A549 (cell line): ENCODE measurements around the gene RNF220. TPM values are rescaled to one million over a fixed set of nuclear protein-coding genes. Genes with fewer than 3 reads are reported as not detected.

Experiments used
- ATAC-seq, 2 experiments: fragments of 200-7000 bp in 1 of 2; fragments of >200 bp in 1 of 2; cut with Nextera tagmentation in 1 of 2; cut with Tn5 transposase in 1 of 2; 3 replicates each; pipeline versions ENCODE4 v1.8.0 to v1.9.1; 2018 to 2020; ENCODE audit warnings: mild to moderate bottlenecking in 1 of 2, moderate library complexity in 1 of 2
- CTCF ChIA-PET: fragments of 300-600 bp; sonication (Branson Sonifier 250); formaldehyde crosslinking; extraction: SDS; loops from one replicate; lab custom pipeline; 2021; ENCODE audit warnings: antibody characterized with exemption, inconsistent platforms; lab: Yijun Ruan, JAX
- POLR2A ChIA-PET: fragments of 350-600 bp; formaldehyde crosslinking; extraction: SDS; loops from one replicate; lab custom pipeline; 2021; ENCODE audit warnings: antibody characterized with exemption, inconsistent platforms; lab: Yijun Ruan, JAX
- DNase-seq, 2 experiments: peaks; one replicate each; pipeline versions ENCODE4 v3.0.0 to v3.0.0-alpha.2; 2011 to 2016; ENCODE audit warnings: low read depth in 1 of 2, low spot score in 1 of 2
- FAIRE-seq: peaks from 2 replicates; lab custom pipeline; 2011; peaks lifted over from hg19 to GRCh38; lab: Jason Lieb, UNC
- H3K27ac ChIP-seq, 2 experiments: fragments of >200 bp; sonication (Bioruptor Twin); formaldehyde crosslinking; 3 replicates each; pipeline ENCODE4 v1.5.1; 2016 to 2017
- H3K4me1 ChIP-seq: fragments of >200 bp; sonication (Bioruptor Twin); formaldehyde crosslinking; 3 replicates; pipeline ENCODE4 v1.6.1; 2016
- H3K4me2 ChIP-seq: fragments of >200 bp; sonication (Bioruptor Twin); formaldehyde crosslinking; 3 replicates; pipeline ENCODE4 v1.6.1; 2016
- H3K4me3 ChIP-seq: fragments of >200 bp; sonication (Bioruptor Twin); formaldehyde crosslinking; 3 replicates; pipeline ENCODE4 v1.5.1; 2016
- H3K9me3 ChIP-seq: fragments of >200 bp; sonication (Bioruptor Twin); formaldehyde crosslinking; 3 replicates; pipeline ENCODE4 v1.6.1; 2016
- ATOH8 ChIP-seq: fragments of 250-450 bp; sonication (Bioruptor Pico); IDR thresholded peaks from 2 replicates; pipeline ENCODE4 v1.5.0; 2020; ENCODE audit warnings: low read depth, mild to moderate bottlenecking, moderate library complexity
- CEBPB ChIP-seq, 2 experiments: fragments of >200 bp in 1 of 2; sonication (Bioruptor Twin) in 1 of 2; formaldehyde crosslinking in 1 of 2; IDR thresholded peaks; 2 replicates each; pipeline ENCODE4 v1.6.1; 2012 to 2016
- EP300 ChIP-seq, 2 experiments: fragments of >200 bp; sonication (Bioruptor Twin); formaldehyde crosslinking; IDR thresholded peaks; 2 replicates in 1 of 2; 3 replicates in 1 of 2; pipeline ENCODE4 v1.6.1; 2016 to 2017
- ESRRA ChIP-seq: fragments of 150-350 bp; IDR thresholded peaks from 2 replicates; pipeline ENCODE4 v1.6.1; 2014; ENCODE audit warnings: mild to moderate bottlenecking, low read length, borderline replicate concordance
- FOXS1 ChIP-seq: fragments of 250-450 bp; sonication (Bioruptor Pico); IDR thresholded peaks from 2 replicates; pipeline ENCODE4 v1.5.0; 2020; ENCODE audit warnings: mild to moderate bottlenecking, moderate library complexity
- GATA3 ChIP-seq: IDR thresholded peaks from 2 replicates; pipeline ENCODE4 v1.6.1; 2012; ENCODE audit warnings: borderline replicate concordance
- HES2 ChIP-seq: fragments of >200 bp; sonication (Bioruptor Twin); formaldehyde crosslinking; IDR thresholded peaks from 2 replicates; pipeline ENCODE4 v1.6.1; 2016
- HMGXB4 ChIP-seq: fragments of 250-450 bp; sonication (Bioruptor Pico); IDR thresholded peaks from 2 replicates; pipeline ENCODE4 v1.5.0; 2021; ENCODE audit warnings: mild to moderate bottlenecking, moderate library complexity, borderline replicate concordance
- HOXA7 ChIP-seq: fragments of 250-450 bp; sonication (Bioruptor Pico); IDR thresholded peaks from 2 replicates; pipeline ENCODE4 v1.5.0; 2020; ENCODE audit warnings: mild to moderate bottlenecking, moderate library complexity
- HOXB13 ChIP-seq: fragments of 250-450 bp; sonication (Bioruptor Pico); IDR thresholded peaks from 2 replicates; pipeline ENCODE4 v1.5.0; 2020; ENCODE audit warnings: low read depth, mild to moderate bottlenecking, moderate library complexity
- HOXB5 ChIP-seq: fragments of 250-450 bp; sonication (Bioruptor Pico); IDR thresholded peaks from 2 replicates; pipeline ENCODE4 v1.5.0; 2020; ENCODE audit warnings: mild to moderate bottlenecking, moderate library complexity
- JUNB ChIP-seq: fragments of >200 bp; sonication (Bioruptor Twin); formaldehyde crosslinking; IDR thresholded peaks from 2 replicates; pipeline ENCODE4 v1.6.1; 2016
- MAFK ChIP-seq: fragments of 450-650 bp; IDR thresholded peaks from 2 replicates; pipeline ENCODE4 v1.6.1; 2014; ENCODE audit not compliant: partially characterized antibody
- MAX ChIP-seq: IDR thresholded peaks from 2 replicates; pipeline ENCODE4 v1.6.1; 2012
- MYC ChIP-seq: IDR thresholded peaks from 2 replicates; pipeline ENCODE4 v1.6.1; 2012; ENCODE audit warnings: mild to moderate bottlenecking, inconsistent platforms, low read length, improper control_type of control experiment, borderline replicate concordance
- NFE2L2 ChIP-seq: fragments of 150-350 bp; conservative IDR thresholded peaks from 2 replicates; pipeline ENCODE4 v1.6.1; 2014; ENCODE audit warnings: low read length
- NR3C1 ChIP-seq: fragments of >200 bp; sonication (Bioruptor Twin); formaldehyde crosslinking; IDR thresholded peaks from 3 replicates; pipeline ENCODE4 v1.6.1; 2017
- PBX3 ChIP-seq: IDR thresholded peaks from 2 replicates; pipeline ENCODE4 v1.6.1; 2012
- PHF8 ChIP-seq: fragments of 200-600 bp; sonication (generic); IDR thresholded peaks from 2 replicates; pipeline ENCODE4 v1.6.1; 2016; ENCODE audit warnings: low read depth, mild to moderate bottlenecking, antibody characterized with exemption, moderate library complexity, borderline replicate concordance
- POLR2A ChIP-seq: IDR thresholded peaks from 2 replicates; pipeline ENCODE4 v1.6.1; 2012; ENCODE audit warnings: mild to moderate bottlenecking, low read length
- POLR2AphosphoS2 ChIP-seq: conservative IDR thresholded peaks from 2 replicates; pipeline ENCODE4 v1.6.1; 2012; ENCODE audit warnings: low read length, improper control_type of control experiment, inconsistent platforms
- RARB ChIP-seq: fragments of 250-450 bp; sonication (Bioruptor Pico); IDR thresholded peaks from 2 replicates; pipeline ENCODE4 v1.8.0; 2021; ENCODE audit warnings: mild to moderate bottlenecking, moderate library complexity
- REST ChIP-seq: fragments of 200-600 bp; sonication (generic); IDR thresholded peaks from 2 replicates; pipeline ENCODE4 v1.6.1; 2016; ENCODE audit warnings: antibody characterized with exemption, mild to moderate bottlenecking, moderate library complexity
- RFX5 ChIP-seq: fragments of 450-650 bp; IDR thresholded peaks from 2 replicates; pipeline ENCODE4 v1.7.1; 2014; ENCODE audit warnings: antibody characterized with exemption, mild to moderate bottlenecking, moderate library complexity
- RNF2 ChIP-seq: fragments of 200-600 bp; sonication (generic); IDR thresholded peaks from 2 replicates; pipeline ENCODE4 v1.6.1; 2016; ENCODE audit warnings: low read depth, mild to moderate bottlenecking, antibody characterized with exemption, moderate library complexity, borderline replicate concordance
- TP53 ChIP-seq: fragments of 250-450 bp; sonication (Bioruptor Pico); IDR thresholded peaks from 2 replicates; pipeline ENCODE4 v1.5.0; 2021; ENCODE audit warnings: mild to moderate bottlenecking, moderate library complexity
- ZC3H11A ChIP-seq: fragments of 450-650 bp; IDR thresholded peaks from 2 replicates; pipeline ENCODE4 v1.6.1; 2014; ENCODE audit warnings: antibody characterized with exemption, mild to moderate bottlenecking
- ZFP36 ChIP-seq: fragments of 450-650 bp; IDR thresholded peaks from 2 replicates; pipeline ENCODE4 v1.6.1; 2014; ENCODE audit warnings: borderline replicate concordance; ENCODE audit not compliant: partially characterized antibody
- ZSCAN20 ChIP-seq: fragments of 250-450 bp; sonication (Bioruptor Pico); IDR thresholded peaks from 2 replicates; pipeline ENCODE4 v1.8.0; 2022; ENCODE audit warnings: mild to moderate bottlenecking, moderate library complexity
- WGBS: methylation state at CpG from one replicate; pipeline ENCODE4 v1.1.6; 2017; ENCODE audit errors: missing lambda C conversion rate; 5-methylcytosine and 5-hydroxymethylcytosine counted together
- polyA plus RNA-seq, 4 experiments: library from polyadenylated mRNA; depleted of rRNA in 3 of 4; stranded (reverse); fragments of >200 nt; fragmentation: RNase III in 1 of 4; extraction: RNeasy Plus Mini Kit Qiagen cat#74134 plus additional on column Dnase treatment in 1 of 4; gene quantifications; 2 replicates in 3 of 4; 3 replicates in 1 of 4; pipeline ENCODE4 v1.2.3, GENCODE V29; 2011 to 2017

Gene RNF220
- polyA plus RNA-seq, 2 of the 4 experiments (the other 2 are of a cell fraction), result 53.4 to 54.5 TPM

- WGBS, result 80% methylated on average over 4 of the region's 4 CpGs
- DNase-seq, result no peak
- H3K27ac ChIP-seq, result no peak overlapping the region
- CTCF ChIA-PET, result interaction anchor here (1.8 kb wide), 1 partner anchor 149 kb away, joined by 4 read pairs; no protein-coding TSS in a partner anchor
- POLR2A ChIA-PET, result no interaction called here
- no peak overlapping the region for H3K4me3 ChIP-seq
- no peak overlapping the region for H3K4me2 ChIP-seq
- no peaks in the 10 kb centered on the region for H3K9me3 ChIP-seq
- H3K4me1 ChIP-seq, result peaks cover 3% of the 10 kb centered on the region
- ATAC-seq, result no peak
- no peak for FAIRE-seq
- TF ChIP-seq HOXB5 (CRISPR knock-in tag) (no peak), JUNB (no peak), HOXA7 (no peak), ZSCAN20 (no peak), EP300 (IDR thresholded peaks at IDR 0.05) (no peak), PHF8 (no peak), CEBPB (IDR thresholded peaks at IDR 0.05) (no peak), RNF2 (no peak), FOXS1 (no peak), HES2 (no peak), TP53 (CRISPR knock-in tag) (no peak), ESRRA (no peak), HMGXB4 (CRISPR knock-in tag) (no peak), ZC3H11A (no peak), POLR2A (no peak), POLR2AphosphoS2 (no peak), ATOH8 (CRISPR knock-in tag) (no peak), RARB (CRISPR knock-in tag) (no peak), NR3C1 (no peak), HOXB13 (CRISPR knock-in tag) (no peak)
These were observed 121.4 kb downstream of the RNF220 start for GRCh38 chr1:44526295-44527073.

- peak overlapping the region; percentile 86 to 87 for H3K27ac ChIP-seq
- no peak overlapping the region for H3K4me3 ChIP-seq
- peaks cover 15% of the 10 kb centered on the region; the same call in 1 of the 3 replicates for H3K9me3 ChIP-seq
- WGBS, result 3% methylated on average over 4 of the region's 4 CpGs
- peak; percentile 52 to 76 for DNase-seq
- CTCF ChIA-PET, result interaction anchor here (0.5 to 2.0 kb wide), 4 partner anchors 22 to 63 kb away, joined by 3 to 7 read pairs (median 4); no protein-coding TSS in a partner anchor
- POLR2A ChIA-PET, result interaction anchor here (0.6 kb wide), 1 partner anchor 1280 kb away, joined by 6 read pairs; no protein-coding TSS in a partner anchor
- peak; percentile 89 to 90 for ATAC-seq
- H3K4me1 ChIP-seq, result peaks cover 18% of the 10 kb centered on the region
- FAIRE-seq, result peak; percentile 23
- H3K4me2 ChIP-seq, result peak overlapping the region; percentile 60
- peak; percentile 88 for TF ChIP-seq NFE2L2
- TF ChIP-seq MAX, result no peak
- no peak for TF ChIP-seq RFX5
- TF ChIP-seq MYC, result no peak
- TF ChIP-seq REST, result peak; percentile 46; the same call in 1 of the 2 replicates
- TF ChIP-seq GATA3, result no peak
- TF ChIP-seq PBX3, result no peak
- TF ChIP-seq HOXB13 (CRISPR knock-in tag), result no peak
- 0 out of 2 replicates have a peak, but pooled peaks have one; percentile 35 for TF ChIP-seq JUNB
- no peak for TF ChIP-seq ZFP36
- TF ChIP-seq MAFK, result peak; percentile 97
These were observed 126.9 kb downstream of the RNF220 start for GRCh38 chr1:44531785-44532566.
